GM12892 (cell line): ENCODE results near the gene ANKRD44.

ENCODE experiments used
- DNase-seq: peaks from one replicate; pipeline ENCODE4 v3.0.0; 2011; ENCODE audit not compliant: insufficient read length
- FAIRE-seq: peaks from 2 replicates; lab custom pipeline; 2011; peaks lifted over from hg19 to GRCh38; lab: Jason Lieb, UNC
- POLR2A ChIP-seq: IDR thresholded peaks from 2 replicates; pipeline ENCODE4 v1.6.1; 2011; ENCODE audit warnings: low read depth, low read length, control low read depth
- POLR2AphosphoS5 ChIP-seq: IDR thresholded peaks from 2 replicates; pipeline ENCODE4 v1.6.1; 2011; ENCODE audit warnings: low read depth, low read length, control low read depth
- TAF1 ChIP-seq: IDR thresholded peaks from 2 replicates; pipeline ENCODE4 v1.6.1; 2011; ENCODE audit warnings: low read depth, mild to moderate bottlenecking, control low read depth, low read length, borderline replicate concordance

Gene ANKRD44

DNA sequence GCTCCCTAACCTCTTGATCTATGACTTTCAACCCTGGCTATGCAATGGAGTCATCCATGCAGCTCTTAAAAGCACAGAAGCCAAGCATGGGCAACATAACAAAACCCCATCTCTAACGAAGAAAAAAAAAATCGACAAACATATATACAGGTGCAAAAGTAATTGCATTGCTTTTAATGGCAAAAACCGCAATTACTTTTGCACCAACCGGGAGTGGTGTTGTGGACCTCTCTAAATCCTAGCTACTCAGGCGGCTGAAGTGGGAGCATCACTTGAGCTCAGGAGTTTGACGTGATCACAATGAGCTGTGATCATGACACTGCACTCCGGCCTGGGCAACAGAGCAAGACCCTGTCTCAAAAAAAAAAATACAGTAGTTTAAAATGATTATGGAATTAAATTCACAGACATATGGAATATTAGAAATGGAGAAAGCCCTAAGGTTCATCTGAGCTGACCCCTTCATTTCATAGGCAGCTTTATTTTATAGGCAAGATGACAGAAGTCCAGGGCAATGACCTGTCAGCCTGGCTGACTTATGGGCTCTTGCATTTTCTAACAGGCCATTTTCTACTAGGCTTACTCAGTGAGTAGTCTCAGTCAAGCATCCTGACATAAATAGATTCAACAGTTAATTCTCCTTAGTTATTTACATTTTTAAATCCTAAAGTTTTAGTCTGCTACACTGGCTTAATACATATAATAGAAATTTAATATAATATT is 183.8 kb downstream of the ANKRD44 start:
- DNase-seq (no peak), FAIRE-seq (no peak)

GRCh38 chr2:197124639-197125390 is 185.8 kb downstream of the ANKRD44 start:
- DNase-seq: no peak
- no peak for FAIRE-seq
- TF ChIP-seq POLR2A: no peak

More for the DNA sequence above, 183.8 kb downstream of the ANKRD44 start:
- no peak for TF ChIP-seq POLR2A
- TF ChIP-seq POLR2AphosphoS5: no peak
- no peak for TF ChIP-seq TAF1

GRCh38 chr2:197122821-197123220 is 187.8 kb downstream of the ANKRD44 start:
- DNase-seq (no peak), FAIRE-seq (no peak)
- TF ChIP-seq POLR2A: no peak
- no peak for TF ChIP-seq POLR2AphosphoS5
- no peak for TF ChIP-seq TAF1

GRCh38 chr2:197121756-197122385 is 188.7 kb downstream of the ANKRD44 start:
- FAIRE-seq: peak; percentile 14
- TF ChIP-seq TAF1 (no peak), POLR2AphosphoS5 (no peak), POLR2A (no peak)
- no peak for DNase-seq

- peak; percentile 56 for FAIRE-seq
- TF ChIP-seq POLR2A: no peak
- no peak for TF ChIP-seq POLR2AphosphoS5
- TF ChIP-seq TAF1: no peak
- no peak for DNase-seq
Observed at GRCh38 chr2:197121255-197121654, 189.3 kb downstream of the ANKRD44 start.

DNA sequence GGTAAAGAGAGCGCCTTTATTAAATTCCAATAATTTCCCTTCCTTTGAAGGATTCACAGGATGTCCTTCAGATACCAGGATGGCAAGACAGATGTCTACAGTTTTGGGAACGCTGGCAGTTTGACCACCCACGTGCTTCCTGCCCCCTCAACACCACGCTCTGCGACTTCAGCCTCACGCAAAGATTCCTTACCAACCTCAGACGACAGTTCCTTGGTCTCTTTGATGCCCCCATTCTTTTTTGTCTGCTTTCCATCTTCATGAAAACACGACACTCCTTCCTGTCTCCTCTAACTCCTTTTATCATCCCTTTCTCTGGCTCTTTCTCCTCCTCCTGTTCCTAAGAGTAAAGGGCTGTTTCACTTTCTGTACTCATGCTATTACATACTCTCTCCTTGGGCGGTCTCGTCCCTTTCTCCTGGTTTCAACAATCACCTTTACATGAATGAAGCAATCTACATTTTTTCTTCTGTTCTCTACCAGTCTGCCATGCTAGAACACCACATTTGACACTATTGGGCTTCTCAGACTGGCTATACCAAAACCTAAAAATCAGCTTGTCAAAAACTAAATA is 194.2 kb downstream of the ANKRD44 start:
- DNase-seq (no peak), FAIRE-seq (no peak)
- TF ChIP-seq POLR2AphosphoS5 (no peak), POLR2A (no peak), TAF1 (no peak)

DNA sequence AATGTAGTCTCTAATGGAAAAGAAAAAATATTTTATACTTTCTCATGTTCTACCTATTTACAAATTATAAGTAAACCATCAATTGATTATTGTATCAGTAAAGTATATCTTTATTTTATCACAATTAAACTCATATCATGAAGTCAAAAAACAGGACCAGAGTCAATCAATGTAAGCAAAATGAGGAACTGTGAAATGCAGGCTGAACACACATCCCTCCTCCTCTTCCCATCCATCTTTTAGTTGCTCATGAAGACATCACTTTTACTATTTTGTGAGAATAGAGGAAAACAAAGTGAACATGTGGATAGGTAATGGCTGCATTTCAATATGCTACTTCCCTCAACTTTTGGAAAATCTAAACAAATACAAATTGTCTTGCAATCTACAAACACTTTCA is 195.3 kb downstream of the ANKRD44 start:
- FAIRE-seq (no peak), DNase-seq (no peak)
- TF ChIP-seq POLR2AphosphoS5: no peak
- no peak for TF ChIP-seq POLR2A
- no peak for TF ChIP-seq TAF1

DNA sequence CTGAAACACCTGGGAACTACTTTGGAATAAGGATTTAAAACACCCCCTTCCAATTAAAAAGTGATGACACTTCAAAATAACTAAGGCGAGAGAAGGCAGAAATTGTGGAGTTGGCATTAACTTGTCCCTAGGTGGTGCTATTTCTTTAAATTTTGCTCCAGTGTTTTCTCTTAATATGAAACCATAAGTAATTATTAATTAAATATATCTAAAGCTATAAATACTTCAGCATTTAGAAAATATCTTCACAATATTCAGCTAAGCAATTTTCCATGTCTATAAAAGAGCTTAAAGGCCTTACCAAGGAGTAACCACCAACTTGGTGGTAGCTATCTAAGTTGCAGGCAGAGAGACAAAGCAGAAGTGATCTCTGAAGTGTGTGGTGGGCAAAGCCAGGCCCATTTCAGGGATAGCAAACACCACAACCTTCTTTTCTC is 197.3 kb downstream of the ANKRD44 start:
- DNase-seq (no peak), FAIRE-seq (peak; percentile 44)
- TF ChIP-seq POLR2AphosphoS5 (no peak), POLR2A (no peak), TAF1 (no peak)

GRCh38 chr2:197109326-197109725 is 201.3 kb downstream of the ANKRD44 start:
- no peak for FAIRE-seq
- no peak for TF ChIP-seq POLR2A
- TF ChIP-seq POLR2AphosphoS5: no peak
- no peak for TF ChIP-seq TAF1
- no peak for DNase-seq

- no peak for DNase-seq
- FAIRE-seq: no peak
- no peak for TF ChIP-seq POLR2A
- no peak for TF ChIP-seq TAF1
- TF ChIP-seq POLR2AphosphoS5: no peak
Observed at GRCh38 chr2:197108758-197109157, 201.8 kb downstream of the ANKRD44 start.
